ENCODE measurements around the gene SPDYE6.
"Not testable (repeated sequence)": the region's sequence is repeated elsewhere in the genome, so short reads cannot be mapped to it uniquely, and the experiment has no call there.

SPDYE6 gene, protein sequence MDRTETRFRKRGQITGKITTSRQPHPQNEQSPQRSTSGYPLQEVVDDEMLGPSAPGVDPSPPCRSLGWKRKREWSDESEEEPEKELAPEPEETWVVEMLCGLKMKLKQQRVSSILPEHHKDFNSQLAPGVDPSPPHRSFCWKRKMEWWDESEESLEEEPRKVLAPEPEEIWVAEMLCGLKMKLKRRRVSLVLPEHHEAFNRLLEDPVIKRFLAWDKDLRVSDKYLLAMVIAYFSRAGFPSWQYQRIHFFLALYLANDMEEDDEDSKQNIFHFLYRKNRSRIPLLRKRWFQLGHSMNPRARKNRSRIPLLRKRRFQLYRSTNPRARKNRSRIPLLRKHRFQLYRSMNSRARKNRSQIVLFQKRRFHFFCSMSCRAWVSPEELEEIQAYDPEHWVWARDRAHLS

DNA sequence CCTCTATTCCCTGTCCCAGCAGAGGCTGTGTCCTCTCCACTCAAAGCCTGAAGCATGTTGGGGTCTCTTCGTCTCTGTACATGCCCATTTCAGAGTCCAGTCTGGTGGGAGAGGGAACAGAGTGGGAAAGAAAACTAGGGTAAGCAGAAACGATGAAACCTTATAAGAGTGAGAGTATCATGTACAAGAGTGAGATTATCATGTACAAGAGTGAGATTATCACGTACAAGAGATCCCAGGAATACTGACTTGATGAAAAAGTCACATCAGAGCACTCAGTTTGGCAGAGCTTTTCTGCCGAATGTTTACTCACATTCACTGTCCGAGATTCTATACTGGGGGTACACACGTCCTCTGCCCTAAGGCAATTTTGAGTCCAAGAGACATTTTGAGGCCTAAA, at the start of gene SPDYE6:
SPDYE6 (minus strand) TSS at position 101 of the 400 bp plus-strand sequence. CDS start 421 bp downstream, outside the sequence.
- DNase-seq (ENCODE audit: low spot score in 2 of 2); H3K27ac Mint-ChIP-seq; ATAC-seq (ENCODE audit: low read depth); H3K27me3 Mint-ChIP-seq; H3K36me3 Mint-ChIP-seq; H3K9me3 Mint-ChIP-seq; H3K4me1 Mint-ChIP-seq; H3K4me3 Mint-ChIP-seq: not testable (repeated sequence)

DNA sequence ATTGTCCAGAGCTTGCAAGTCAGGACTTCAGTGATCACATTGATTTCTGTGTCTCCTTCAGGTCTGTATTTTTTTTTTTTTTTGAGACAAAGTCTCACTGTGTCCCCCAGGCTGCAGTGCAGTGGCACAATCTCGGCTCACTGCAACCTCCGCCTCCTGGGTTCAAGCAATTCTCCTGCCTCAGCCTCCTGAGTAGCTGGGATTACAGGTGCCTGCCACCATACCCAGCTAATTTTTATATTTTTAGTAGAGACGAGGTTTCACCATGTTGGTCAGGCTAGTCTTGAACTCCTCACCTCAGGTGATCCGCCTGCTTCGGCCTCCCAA, 48.6 kb upstream of the SPDYE6 start:
- H3K4me1 Mint-ChIP-seq = peaks cover 22% of the 10 kb centered on the region
- not testable (repeated sequence) for DNase-seq (ENCODE audit: low spot score in 2 of 2); H3K27ac Mint-ChIP-seq; ATAC-seq (ENCODE audit: low read depth); H3K4me3 Mint-ChIP-seq; H3K27me3 Mint-ChIP-seq; H3K9me3 Mint-ChIP-seq
- H3K36me3 Mint-ChIP-seq = peaks cover 13% of the 10 kb centered on the region

DNA sequence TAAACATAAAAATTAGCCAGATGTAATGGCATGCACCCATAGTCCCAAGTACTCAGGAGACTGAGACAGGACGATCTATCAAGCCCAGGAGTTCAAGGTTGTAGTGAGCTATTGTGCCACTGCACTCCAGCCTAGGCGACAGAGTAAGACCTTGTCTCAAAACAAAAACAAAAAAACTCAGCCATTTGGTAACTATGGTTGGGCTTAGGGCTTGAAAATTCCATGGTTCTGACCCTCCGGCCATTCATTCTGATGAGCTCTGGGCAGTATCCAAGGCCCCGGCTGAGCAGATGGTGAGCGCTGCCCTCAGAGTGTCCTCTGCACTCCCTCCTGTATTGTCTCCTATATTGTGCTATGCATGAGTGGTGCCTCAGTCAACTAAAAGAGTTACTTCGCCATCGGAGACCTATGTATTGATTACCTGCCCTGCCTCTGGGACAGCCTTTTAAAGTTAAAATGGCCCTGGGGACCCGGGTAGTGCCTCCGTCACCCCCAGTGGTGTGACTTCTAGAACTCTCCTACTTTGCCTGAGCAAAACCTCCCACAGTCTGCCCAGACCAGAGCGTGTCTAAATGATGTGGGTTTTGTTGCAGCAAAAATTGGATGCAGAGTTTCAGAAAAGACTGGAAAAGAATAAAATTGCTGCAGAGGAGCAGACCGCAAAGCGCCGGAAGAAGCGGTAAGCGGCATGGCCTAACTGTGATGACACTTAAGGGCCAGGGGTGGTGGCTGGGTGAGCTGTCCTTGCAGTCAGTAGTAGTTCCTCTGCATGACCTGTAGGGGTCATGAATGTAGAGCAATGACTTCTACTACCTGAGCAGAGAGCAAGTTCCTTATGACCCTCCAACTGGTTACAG, 48.0 kb upstream of the SPDYE6 start:
- Mint-ChIP-seq H3K27ac (no peak overlapping the region), H3K4me1 (peaks cover 18% of the 10 kb centered on the region), H3K36me3 (peaks cover 11% of the 10 kb centered on the region), H3K4me3 (no peak overlapping the region), H3K9me3 (no peaks in the 10 kb centered on the region), H3K27me3 (no peaks in the 10 kb centered on the region)
- DNase-seq (ENCODE audit: low spot score in 2 of 2) (peak; percentile 39 to 64), ATAC-seq (ENCODE audit: low read depth) (peak; percentile 73)

DNA sequence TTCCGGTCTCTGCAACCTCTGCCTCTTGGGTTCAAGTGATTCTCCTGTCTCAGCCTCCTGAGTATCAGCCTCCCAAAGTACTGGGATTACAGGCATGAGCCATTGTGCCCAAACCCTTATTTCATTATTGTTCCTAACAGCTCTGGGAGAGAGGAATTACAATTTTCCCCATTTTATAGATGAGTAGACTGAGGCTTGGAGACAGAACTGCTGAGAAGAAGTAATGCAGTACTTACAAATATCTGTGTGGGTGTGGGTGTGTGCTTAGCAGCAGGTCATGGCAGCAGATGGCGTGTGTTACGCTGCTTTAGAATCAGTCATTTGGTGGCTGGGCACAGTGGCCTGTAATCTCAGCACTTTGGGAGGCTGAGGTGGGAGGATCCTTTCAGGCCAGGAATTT, 47.3 kb upstream of the SPDYE6 start:
- Mint-ChIP-seq H3K27me3 (no peaks in the 10 kb centered on the region), H3K4me3 (no peak overlapping the region), H3K27ac (no peak overlapping the region), H3K4me1 (peaks cover 15% of the 10 kb centered on the region), H3K36me3 (peaks cover 10% of the 10 kb centered on the region), H3K9me3 (no peaks in the 10 kb centered on the region)
- DNase-seq (ENCODE audit: low spot score in 2 of 2) (no peak), ATAC-seq (ENCODE audit: low read depth) (no peak)

DNA sequence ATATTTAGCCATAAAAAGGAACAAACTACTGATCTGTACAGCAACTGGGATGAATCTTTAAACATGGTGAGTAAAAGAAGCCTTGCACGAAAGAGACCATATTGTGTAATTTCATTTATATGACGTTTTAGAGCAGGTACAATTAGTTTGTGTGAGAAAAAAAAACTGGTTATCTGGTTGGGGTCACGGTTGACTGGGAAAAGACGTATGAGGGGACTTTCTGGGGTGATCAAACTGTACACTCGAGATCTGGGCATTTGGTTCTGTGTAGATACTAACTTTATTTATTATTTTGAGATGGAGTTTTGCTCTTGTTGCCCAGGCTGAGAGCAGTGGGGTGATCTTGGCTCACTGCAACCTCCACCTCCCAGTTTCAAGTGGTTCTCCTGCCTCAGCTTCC, 44.1 kb upstream of the SPDYE6 start:
- no peak overlapping the region for H3K4me3 Mint-ChIP-seq
- DNase-seq (ENCODE audit: low spot score in 2 of 2) (no peak), ATAC-seq (ENCODE audit: low read depth) (no peak)
- peaks cover 7% of the 10 kb centered on the region for H3K36me3 Mint-ChIP-seq
- no peaks in the 10 kb centered on the region for H3K9me3 Mint-ChIP-seq
- H3K27me3 Mint-ChIP-seq = no peaks in the 10 kb centered on the region
- peak overlapping the region; percentile 33 for H3K27ac Mint-ChIP-seq
- peaks cover 14% of the 10 kb centered on the region for H3K4me1 Mint-ChIP-seq

DNA sequence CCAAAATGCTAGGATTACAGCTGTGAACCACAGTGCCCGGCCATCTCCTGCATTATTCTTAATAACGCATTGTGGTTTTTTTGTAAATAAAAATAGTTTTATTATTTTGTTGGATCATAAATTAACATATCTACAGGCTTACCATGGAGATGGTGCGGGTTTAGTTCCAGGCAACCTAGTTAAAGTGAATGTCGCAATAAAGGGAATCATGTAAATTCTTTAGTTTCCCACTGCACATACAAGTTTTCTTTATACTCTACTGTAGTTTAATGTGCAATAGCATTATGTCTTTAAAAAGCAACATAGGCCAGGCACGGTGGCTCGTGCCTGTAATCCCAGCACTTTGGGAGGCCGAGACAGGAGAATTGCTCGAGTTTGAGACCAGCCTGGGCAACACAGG, 42.3 kb upstream of the SPDYE6 start:
- no peak for DNase-seq (ENCODE audit: low spot score in 2 of 2)
- Mint-ChIP-seq H3K36me3 (peaks cover 9% of the 10 kb centered on the region), H3K4me3 (no peak overlapping the region), H3K27ac (no peak overlapping the region), H3K9me3 (no peaks in the 10 kb centered on the region), H3K27me3 (no peaks in the 10 kb centered on the region), H3K4me1 (peaks cover 8% of the 10 kb centered on the region)
- no peak for ATAC-seq (ENCODE audit: low read depth)

DNA sequence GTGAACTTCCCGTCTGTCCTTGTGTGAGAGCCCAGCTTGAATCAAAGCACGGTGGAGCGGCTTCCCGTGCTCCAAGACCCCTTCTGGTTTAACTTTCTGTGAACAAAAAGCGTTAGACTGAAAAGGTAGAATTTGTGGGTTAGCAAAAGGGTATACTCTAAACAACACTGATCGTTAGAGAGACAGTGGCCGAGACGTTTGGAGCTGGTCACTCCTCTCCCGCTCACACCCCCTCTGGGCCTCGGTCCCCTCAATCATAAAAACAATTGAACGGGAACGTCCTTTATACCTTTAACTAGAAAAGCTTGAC, 40.4 kb upstream of the SPDYE6 start:
- H3K9me3 Mint-ChIP-seq = no peaks in the 10 kb centered on the region
- DNase-seq (ENCODE audit: low spot score in 2 of 2) = no peak
- peaks cover 8% of the 10 kb centered on the region for H3K4me1 Mint-ChIP-seq
- H3K36me3 Mint-ChIP-seq = peaks cover 13% of the 10 kb centered on the region
- ATAC-seq (ENCODE audit: low read depth) = no peak
- H3K27me3 Mint-ChIP-seq = no peaks in the 10 kb centered on the region
- H3K4me3 Mint-ChIP-seq = peak overlapping the region; percentile 90
- peak overlapping the region; percentile 97 for H3K27ac Mint-ChIP-seq

DNA sequence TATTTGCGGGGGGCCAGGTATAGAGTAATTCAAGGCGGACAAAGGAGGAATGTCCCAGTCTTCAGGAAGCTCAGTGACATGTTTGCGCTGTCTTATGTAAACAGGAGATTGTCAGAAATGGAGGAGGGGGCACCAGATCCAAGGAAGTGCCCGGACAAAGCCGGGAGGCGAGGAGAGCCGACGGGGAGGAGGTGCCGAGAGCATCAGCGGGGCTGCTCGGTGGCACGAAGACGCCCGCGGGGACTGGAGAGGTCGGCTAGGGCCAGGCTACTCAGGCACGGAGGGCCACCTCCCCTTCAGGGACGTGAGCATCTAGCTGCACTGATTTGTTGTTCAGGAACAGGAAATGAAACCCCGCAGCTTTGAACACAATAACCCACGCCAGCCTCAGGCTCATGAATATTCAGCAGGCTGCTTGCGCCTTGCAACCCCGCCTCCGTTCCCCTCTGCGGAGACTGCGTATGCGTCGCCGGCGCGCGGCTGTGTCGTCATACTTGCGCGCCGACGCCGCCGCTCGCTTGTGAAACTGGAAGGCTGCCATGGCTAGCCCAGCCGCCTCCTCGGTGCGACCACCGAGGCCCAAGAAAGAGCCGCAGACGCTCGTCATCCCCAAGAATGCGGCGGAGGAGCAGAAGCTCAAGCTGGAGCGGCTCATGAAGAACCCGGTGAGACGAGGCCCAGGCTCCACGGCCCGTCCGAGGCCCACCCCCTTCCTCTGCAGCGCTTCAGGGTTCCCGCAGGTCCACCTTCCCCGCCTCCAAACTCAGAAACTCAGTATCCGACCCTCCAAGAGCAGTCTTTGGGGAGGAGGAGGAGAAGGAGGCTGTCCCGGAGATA, 39.8 kb upstream of the SPDYE6 start, which contains the start of gene PRKRIP1:
PRKRIP1 (plus strand) TSS at position 491 of the 837 bp plus-strand sequence; CDS start at position 540, 49 bp downstream.
- H3K4me3 Mint-ChIP-seq = peak within 1 kb of the TSS; percentile 90
- no peaks in the 10 kb centered on the region for H3K27me3 Mint-ChIP-seq
- no peaks in the 10 kb centered on the region for H3K9me3 Mint-ChIP-seq
- ATAC-seq (ENCODE audit: low read depth) (peak; percentile 99), DNase-seq (ENCODE audit: low spot score in 2 of 2) (peak; percentile 72 to 87)
- H3K36me3 Mint-ChIP-seq = peaks cover 13% of the 10 kb centered on the region
- H3K4me1 Mint-ChIP-seq = peaks cover 8% of the 10 kb centered on the region
- H3K27ac Mint-ChIP-seq = peak within 1 kb of the TSS; percentile 97

DNA sequence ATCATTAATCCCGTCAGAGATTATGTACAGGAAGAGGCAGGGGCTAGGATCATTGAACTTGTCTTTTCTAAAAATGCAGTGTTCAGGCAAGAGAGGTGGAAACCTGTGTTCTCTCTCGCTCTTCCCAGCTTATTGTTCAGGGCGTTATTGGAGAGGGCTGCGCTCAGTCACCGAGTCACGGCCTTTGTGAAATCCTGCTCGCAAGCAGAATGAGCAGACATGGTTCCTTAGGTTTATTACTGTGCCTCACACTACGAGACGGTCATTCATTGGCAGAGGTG, 39.3 kb upstream of the SPDYE6 start:
- H3K9me3 Mint-ChIP-seq = no peaks in the 10 kb centered on the region
- H3K4me3 Mint-ChIP-seq = peak overlapping the region; percentile 90
- H3K27ac Mint-ChIP-seq = peak overlapping the region; percentile 97
- peaks cover 8% of the 10 kb centered on the region for H3K4me1 Mint-ChIP-seq
- ATAC-seq (ENCODE audit: low read depth) = no peak
- H3K36me3 Mint-ChIP-seq = peaks cover 10% of the 10 kb centered on the region
- no peak for DNase-seq (ENCODE audit: low spot score in 2 of 2)
- no peaks in the 10 kb centered on the region for H3K27me3 Mint-ChIP-seq

DNA sequence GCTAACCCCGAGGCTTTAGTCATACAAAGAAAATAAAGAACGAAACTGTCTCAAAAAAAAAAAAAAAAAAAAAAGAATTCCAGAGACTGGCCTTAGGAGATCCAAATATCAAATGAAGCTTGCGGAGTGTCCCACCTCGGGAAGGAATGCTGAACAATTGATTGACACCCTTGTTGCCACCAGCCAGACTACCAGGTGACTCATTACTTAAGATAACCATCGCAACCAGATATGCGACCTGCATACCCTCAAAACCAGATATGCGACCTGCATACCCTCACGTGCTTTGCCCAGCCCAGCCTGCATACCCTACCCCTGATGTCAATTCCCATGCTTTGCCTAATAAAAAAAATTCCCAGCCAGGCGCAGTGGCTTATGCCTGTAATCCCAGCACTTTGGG, 37.2 kb upstream of the SPDYE6 start:
- H3K4me3 Mint-ChIP-seq = no peak overlapping the region
- H3K9me3 Mint-ChIP-seq = no peaks in the 10 kb centered on the region
- DNase-seq (ENCODE audit: low spot score in 2 of 2) (no peak), ATAC-seq (ENCODE audit: low read depth) (no peak)
- peaks cover 8% of the 10 kb centered on the region for H3K36me3 Mint-ChIP-seq
- no peak overlapping the region for H3K27ac Mint-ChIP-seq
- H3K27me3 Mint-ChIP-seq = no peaks in the 10 kb centered on the region
- peaks cover 12% of the 10 kb centered on the region for H3K4me1 Mint-ChIP-seq

DNA sequence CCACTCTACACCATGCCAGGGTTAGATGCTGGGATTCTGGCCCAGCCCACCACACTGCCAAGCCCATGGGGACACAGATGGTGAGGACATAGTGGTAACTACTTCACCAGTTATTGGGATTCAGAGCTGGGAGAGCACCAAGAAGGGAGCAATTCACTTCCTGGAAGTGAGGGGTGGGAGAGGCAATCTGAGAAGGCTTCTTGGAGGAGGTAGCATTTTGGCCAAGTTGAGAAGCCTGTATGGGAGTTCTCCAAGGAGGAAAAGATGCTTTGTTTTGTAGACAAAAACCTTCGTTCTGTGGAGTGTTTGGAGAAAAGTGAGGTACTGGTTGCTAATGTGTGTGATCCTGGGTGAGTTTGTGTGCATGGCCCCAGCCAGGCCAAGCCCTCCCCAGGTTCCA, 36.1 kb upstream of the SPDYE6 start:
- Mint-ChIP-seq H3K4me3 (no peak overlapping the region), H3K27me3 (no peaks in the 10 kb centered on the region), H3K9me3 (no peaks in the 10 kb centered on the region), H3K36me3 (peaks cover 6% of the 10 kb centered on the region), H3K27ac (no peak overlapping the region), H3K4me1 (peaks cover 10% of the 10 kb centered on the region)
- ATAC-seq (ENCODE audit: low read depth) (no peak), DNase-seq (ENCODE audit: low spot score in 2 of 2) (no peak)

DNA sequence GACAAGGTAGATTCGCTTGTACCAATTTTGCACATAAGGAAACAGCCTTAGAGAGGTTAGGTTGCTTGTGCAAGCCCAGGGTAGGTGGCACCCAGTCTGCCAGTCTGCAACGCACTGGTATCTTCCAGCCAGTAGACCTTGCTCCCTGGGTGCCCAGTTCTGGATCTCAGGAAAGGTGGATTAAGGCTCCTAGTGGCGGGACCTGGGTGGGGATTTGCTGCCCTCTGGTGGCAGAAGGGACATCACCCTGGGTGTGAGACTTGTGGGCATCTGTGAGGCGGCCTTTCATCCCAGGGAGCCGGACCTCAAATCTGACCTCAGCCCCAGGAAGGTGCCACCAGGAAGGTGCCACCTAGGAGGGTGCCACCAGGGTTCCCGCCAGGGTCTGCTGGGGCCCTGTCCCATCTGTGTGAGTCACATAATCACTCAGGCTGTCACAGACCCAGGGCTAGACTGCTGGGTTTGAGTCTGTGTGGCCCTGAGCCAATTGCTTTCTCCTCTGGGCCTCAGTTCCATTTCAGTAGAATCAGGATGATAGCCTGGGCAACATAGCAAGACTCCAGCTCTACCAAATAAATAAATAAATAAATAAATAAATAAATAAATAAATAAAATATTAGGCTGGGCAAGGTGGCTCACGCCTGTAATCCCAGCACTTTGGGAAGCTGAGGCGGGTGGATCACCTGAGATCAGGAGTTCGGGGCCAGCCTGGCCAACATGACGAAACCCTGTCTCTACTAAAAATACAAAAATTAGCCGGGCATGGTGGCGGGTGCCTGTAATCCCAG, 34.6 kb upstream of the SPDYE6 start:
- H3K27me3 Mint-ChIP-seq = no peaks in the 10 kb centered on the region
- ATAC-seq (ENCODE audit: low read depth) = peak; percentile 81
- H3K9me3 Mint-ChIP-seq = no peaks in the 10 kb centered on the region
- peak; percentile 71 to 77 for DNase-seq (ENCODE audit: low spot score in 2 of 2)
- peaks cover 9% of the 10 kb centered on the region for H3K4me1 Mint-ChIP-seq
- peaks cover 8% of the 10 kb centered on the region for H3K36me3 Mint-ChIP-seq
- no peak overlapping the region for H3K4me3 Mint-ChIP-seq
- H3K27ac Mint-ChIP-seq = no peak overlapping the region

DNA sequence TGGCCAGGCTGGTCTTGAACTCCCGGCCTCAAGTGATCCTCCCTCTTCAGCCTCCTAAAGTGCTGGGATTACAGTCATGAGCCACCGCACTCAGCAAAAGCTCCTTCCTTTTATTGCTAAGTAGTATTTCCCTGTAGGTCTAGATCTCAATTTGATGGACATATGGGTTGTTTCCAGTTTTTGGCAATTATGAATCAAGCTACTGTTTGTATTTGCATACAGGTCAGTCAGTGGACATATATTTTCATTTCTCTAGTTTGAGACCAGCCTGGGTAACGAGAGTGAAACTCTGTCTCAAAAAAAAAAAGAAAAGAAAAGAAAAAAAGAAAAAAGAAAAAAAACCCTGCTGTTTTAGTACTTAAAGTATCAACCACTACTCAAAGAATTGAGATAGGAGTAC, 33.6 kb upstream of the SPDYE6 start:
- H3K27ac Mint-ChIP-seq = peak overlapping the region; percentile 33
- no peaks in the 10 kb centered on the region for H3K27me3 Mint-ChIP-seq
- H3K36me3 Mint-ChIP-seq = peaks cover 8% of the 10 kb centered on the region

More for the DNA sequence above, 33.6 kb upstream of the SPDYE6 start:
- Mint-ChIP-seq H3K4me1 (peaks cover 4% of the 10 kb centered on the region), H3K4me3 (no peak overlapping the region), H3K9me3 (no peaks in the 10 kb centered on the region)
- DNase-seq (ENCODE audit: low spot score in 2 of 2) (no peak), ATAC-seq (ENCODE audit: low read depth) (no peak)
